ENCODE data around the gene JAKMIP3. TPM values are rescaled to one million over a fixed set of nuclear protein-coding genes. Genes with fewer than 3 reads are reported as not detected.

The JAKMIP3 gene
- total RNA-seq, 1 experiment from 2014 or later: 0.17 TPM

DNA sequence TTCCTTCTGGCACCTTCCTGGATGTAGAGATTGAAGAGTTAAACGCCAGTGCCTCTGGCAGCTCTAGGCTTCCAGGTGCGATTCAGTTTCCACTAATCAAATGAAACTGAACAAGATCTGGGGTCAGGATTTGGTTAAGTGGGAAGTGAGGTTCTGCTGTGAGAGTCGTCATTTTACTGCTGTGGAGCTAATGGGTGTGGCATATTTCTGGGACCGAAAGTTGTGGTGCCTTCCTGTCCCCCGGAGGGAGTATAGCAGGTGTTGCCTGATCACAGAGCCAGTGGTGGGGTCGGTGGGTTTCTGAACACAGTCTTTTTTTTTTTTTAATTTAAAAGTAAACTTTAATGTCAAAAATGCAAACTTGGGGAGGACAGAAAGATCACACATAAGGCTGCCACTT, 37.0 kb upstream of the JAKMIP3 start:
- Histone ChIP-seq H3K27me3 (ENCODE audit: insufficient read depth, low read length) (no peaks in the 10 kb centered on the region), H3K36me3 (ENCODE audit: control insufficient read depth in 1 of 2, insufficient read depth in 2 of 2, low read length in 2 of 2) (no peaks in the 10 kb centered on the region)

DNA sequence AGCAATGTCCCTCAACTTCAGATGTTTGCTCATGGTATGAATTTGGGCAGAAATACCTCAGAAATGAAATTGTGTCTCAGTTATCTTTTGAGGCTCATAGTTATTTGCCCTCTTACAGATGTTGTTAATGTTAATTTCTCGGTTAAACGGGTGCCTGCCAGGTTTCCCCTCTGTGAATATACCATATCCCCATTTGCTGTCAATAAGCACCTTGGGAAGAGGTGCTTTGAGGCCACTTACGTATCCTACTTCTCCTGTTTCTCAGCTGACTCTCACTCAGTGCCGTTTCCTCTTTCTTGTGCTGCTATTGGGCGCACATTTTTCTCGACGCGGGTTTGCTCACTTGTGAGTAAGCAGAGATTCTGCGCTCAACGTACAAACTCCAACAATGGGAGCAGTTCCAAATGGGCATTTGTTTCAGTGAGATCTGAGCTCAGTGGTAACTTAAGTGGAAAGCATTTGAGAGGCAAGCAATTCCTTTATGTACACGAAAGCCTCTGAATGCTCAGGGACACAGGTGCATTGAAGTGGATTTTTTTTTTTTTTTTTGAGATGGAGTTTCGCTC, 34.8 kb upstream of the JAKMIP3 start:
- Histone ChIP-seq H3K4me2 (ENCODE audit: low read length) (no peak overlapping the region), H4K20me1 (ENCODE audit: insufficient read depth) (no peaks in the 10 kb centered on the region), H3K27ac (ENCODE audit: low read depth, low read length) (no peak overlapping the region), H3K9ac (ENCODE audit: low read length) (no peak overlapping the region), H3K9me2 (ENCODE audit: insufficient read depth) (no peaks in the 10 kb centered on the region), H3K4me3 (replicated peaks in 1 of 2; ENCODE audit: low read depth in 1 of 2, low read length in 2 of 2) (no peak overlapping the region), H3K4me1 (ENCODE audit: control insufficient read depth in 1 of 2, insufficient read depth in 2 of 2, low read length in 2 of 2) (peaks cover 4 to 7% of the 10 kb centered on the region in 2 experiments; a peak in 3 of 4 replicates), H2AFZ (ENCODE audit: low read depth, low read length, poor library complexity, severe bottlenecking) (no peak overlapping the region), H3K79me2 (ENCODE audit: insufficient read depth, low read length) (no peaks in the 10 kb centered on the region), H3K9me3 (ENCODE audit: control insufficient read depth in 1 of 2, insufficient read depth in 1 of 2, low read depth in 1 of 2, low read length in 2 of 2) (no peaks in the 10 kb centered on the region), H3K27me3 (ENCODE audit: insufficient read depth, low read length) (no peaks in the 10 kb centered on the region), H3K36me3 (ENCODE audit: control insufficient read depth in 1 of 2, insufficient read depth in 2 of 2, low read length in 2 of 2) (no peaks in the 10 kb centered on the region)
- BruUV-seq (replicated peaks): no TSS peak
- intact Hi-C loops (cut with micrococcal nuclease): no loop called here
- TF ChIP-seq CBX3 (IDR thresholded peaks at IDR 0.05; ENCODE audit: low read depth) (no peak), EGR1 (IDR thresholded peaks at IDR 0.05; ENCODE audit: low read depth) (no peak), TCF7L2 (IDR thresholded peaks at IDR 0.05; ENCODE audit: borderline replicate concordance, extremely low read depth, insufficient read depth, insufficient read length) (no peak), ELF1 (IDR thresholded peaks at IDR 0.05; ENCODE audit: borderline replicate concordance, low read depth) (no peak), CEBPB (IDR thresholded peaks at IDR 0.05; ENCODE audit: low read depth) (no peak), POLR2AphosphoS5 (IDR thresholded peaks at IDR 0.05; ENCODE audit: low read depth, low read length) (no peak)
- TF ChIP-seq, protein P1, sequence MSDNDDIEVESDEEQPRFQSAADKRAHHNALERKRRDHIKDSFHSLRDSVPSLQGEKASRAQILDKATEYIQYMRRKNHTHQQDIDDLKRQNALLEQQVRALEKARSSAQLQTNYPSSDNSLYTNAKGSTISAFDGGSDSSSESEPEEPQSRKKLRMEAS (IDR thresholded peaks at IDR 0.05): no peak
- TF ChIP-seq, protein P2, sequence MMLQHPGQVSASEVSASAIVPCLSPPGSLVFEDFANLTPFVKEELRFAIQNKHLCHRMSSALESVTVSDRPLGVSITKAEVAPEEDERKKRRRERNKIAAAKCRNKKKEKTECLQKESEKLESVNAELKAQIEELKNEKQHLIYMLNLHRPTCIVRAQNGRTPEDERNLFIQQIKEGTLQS (IDR thresholded peaks at IDR 0.05): no peak
- TF ChIP-seq, protein P3, sequence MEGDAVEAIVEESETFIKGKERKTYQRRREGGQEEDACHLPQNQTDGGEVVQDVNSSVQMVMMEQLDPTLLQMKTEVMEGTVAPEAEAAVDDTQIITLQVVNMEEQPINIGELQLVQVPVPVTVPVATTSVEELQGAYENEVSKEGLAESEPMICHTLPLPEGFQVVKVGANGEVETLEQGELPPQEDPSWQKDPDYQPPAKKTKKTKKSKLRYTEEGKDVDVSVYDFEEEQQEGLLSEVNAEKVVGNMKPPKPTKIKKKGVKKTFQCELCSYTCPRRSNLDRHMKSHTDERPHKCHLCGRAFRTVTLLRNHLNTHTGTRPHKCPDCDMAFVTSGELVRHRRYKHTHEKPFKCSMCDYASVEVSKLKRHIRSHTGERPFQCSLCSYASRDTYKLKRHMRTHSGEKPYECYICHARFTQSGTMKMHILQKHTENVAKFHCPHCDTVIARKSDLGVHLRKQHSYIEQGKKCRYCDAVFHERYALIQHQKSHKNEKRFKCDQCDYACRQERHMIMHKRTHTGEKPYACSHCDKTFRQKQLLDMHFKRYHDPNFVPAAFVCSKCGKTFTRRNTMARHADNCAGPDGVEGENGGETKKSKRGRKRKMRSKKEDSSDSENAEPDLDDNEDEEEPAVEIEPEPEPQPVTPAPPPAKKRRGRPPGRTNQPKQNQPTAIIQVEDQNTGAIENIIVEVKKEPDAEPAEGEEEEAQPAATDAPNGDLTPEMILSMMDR (IDR thresholded peaks at IDR 0.05 in 2 of 3, conservative IDR thresholded peaks at IDR 0.05 in 1 of 3; ENCODE audit: borderline replicate concordance in 1 of 3, insufficient read depth in 1 of 3, low read depth in 2 of 3, low read length in 2 of 3): no peak
- DNase-seq (ENCODE audit: low read depth, low spot score) (no peak), ATAC-seq (no peak)
- ChIA-PET CTCF (interaction anchor here (0.9 kb wide), 1 partner anchor 8 kb away, joined by 3 read pairs; no protein-coding TSS in a partner anchor), RAD21 (ENCODE audit: low non-redundant PET in 1 of 2, low total read pairs in 2 of 2, uncharacterized antibody in 2 of 2, unreplicated experiment in 2 of 2) (no interaction called here), POLR2A (no interaction called here)

More for the DNA sequence above, 37.0 kb upstream of the JAKMIP3 start:
- no peaks in the 10 kb centered on the region for H3K9me3 ChIP-seq (ENCODE audit: control insufficient read depth in 1 of 2, insufficient read depth in 1 of 2, low read depth in 1 of 2, low read length in 2 of 2)
- ChIA-PET RAD21 (ENCODE audit: low non-redundant PET in 1 of 2, low total read pairs in 2 of 2, uncharacterized antibody in 2 of 2, unreplicated experiment in 2 of 2) (no interaction called here), CTCF (no interaction called here), POLR2A (no interaction called here)
- BruUV-seq (replicated peaks): no TSS peak
- intact Hi-C loops (cut with micrococcal nuclease): no loop called here
- no peak overlapping the region for H2AFZ ChIP-seq (ENCODE audit: low read depth, low read length, poor library complexity, severe bottlenecking)
- no peak for DNase-seq (ENCODE audit: low read depth, low spot score)
- H3K9me2 ChIP-seq (ENCODE audit: insufficient read depth): no peaks in the 10 kb centered on the region
- H4K20me1 ChIP-seq (ENCODE audit: insufficient read depth): no peaks in the 10 kb centered on the region
- H3K27ac ChIP-seq (ENCODE audit: low read depth, low read length): no peak overlapping the region
- no peak overlapping the region for H3K4me3 ChIP-seq (replicated peaks in 1 of 2; ENCODE audit: low read depth in 1 of 2, low read length in 2 of 2)
- H3K79me2 ChIP-seq (ENCODE audit: insufficient read depth, low read length): no peaks in the 10 kb centered on the region
- ATAC-seq: no peak
- H3K9ac ChIP-seq (ENCODE audit: low read length): no peak overlapping the region
- H3K4me1 ChIP-seq (ENCODE audit: control insufficient read depth in 1 of 2, insufficient read depth in 2 of 2, low read length in 2 of 2): peaks cover 4 to 9% of the 10 kb centered on the region in 2 experiments; a peak in 3 of 4 replicates
- TF ChIP-seq, protein P4, sequence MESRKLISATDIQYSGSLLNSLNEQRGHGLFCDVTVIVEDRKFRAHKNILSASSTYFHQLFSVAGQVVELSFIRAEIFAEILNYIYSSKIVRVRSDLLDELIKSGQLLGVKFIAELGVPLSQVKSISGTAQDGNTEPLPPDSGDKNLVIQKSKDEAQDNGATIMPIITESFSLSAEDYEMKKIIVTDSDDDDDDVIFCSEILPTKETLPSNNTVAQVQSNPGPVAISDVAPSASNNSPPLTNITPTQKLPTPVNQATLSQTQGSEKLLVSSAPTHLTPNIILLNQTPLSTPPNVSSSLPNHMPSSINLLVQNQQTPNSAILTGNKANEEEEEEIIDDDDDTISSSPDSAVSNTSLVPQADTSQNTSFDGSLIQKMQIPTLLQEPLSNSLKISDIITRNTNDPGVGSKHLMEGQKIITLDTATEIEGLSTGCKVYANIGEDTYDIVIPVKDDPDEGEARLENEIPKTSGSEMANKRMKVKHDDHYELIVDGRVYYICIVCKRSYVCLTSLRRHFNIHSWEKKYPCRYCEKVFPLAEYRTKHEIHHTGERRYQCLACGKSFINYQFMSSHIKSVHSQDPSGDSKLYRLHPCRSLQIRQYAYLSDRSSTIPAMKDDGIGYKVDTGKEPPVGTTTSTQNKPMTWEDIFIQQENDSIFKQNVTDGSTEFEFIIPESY (IDR thresholded peaks at IDR 0.05; ENCODE audit: extremely low read depth, insufficient replicate concordance, low read length): no peak
- TF ChIP-seq, protein P1 (IDR thresholded peaks at IDR 0.05): no peak
- TF ChIP-seq ZNF274 (IDR thresholded peaks at IDR 0.05; ENCODE audit: low read depth, low read length) (no peak), SP1 (IDR thresholded peaks at IDR 0.05; ENCODE audit: low read depth) (no peak), YY1 (IDR thresholded peaks at IDR 0.05; ENCODE audit: extremely low read depth, insufficient replicate concordance, low read depth, low read length) (no peak)
- no peak overlapping the region for H3K4me2 ChIP-seq (ENCODE audit: low read length)
